K562 (cell line): Measurements from ENCODE around the gene LRMDA.

Experiments used
- BACH1 ChIP-seq: fragments of 200-800 bp; sonication (Bioruptor generic); IDR thresholded peaks from 2 replicates; pipeline ENCODE4 v1.6.1; 2016; ENCODE audit warnings: missing genetic modification characterization, missing compliant biosample characterization
- CCNT2 ChIP-seq: IDR thresholded peaks from 2 replicates; pipeline ENCODE4 v1.6.1; 2011; ENCODE audit warnings: borderline replicate concordance, low read depth, mild to moderate bottlenecking, moderate library complexity, mixed read lengths, low read length; ENCODE audit not compliant: insufficient read length; ENCODE audit errors: extremely low read depth
- DNMT1 ChIP-seq: fragments of 450-650 bp; IDR thresholded peaks from 2 replicates; pipeline ENCODE4 v1.6.1; 2016; ENCODE audit warnings: antibody characterized with exemption, mild to moderate bottlenecking
- HDAC2 ChIP-seq: fragments of 450-650 bp; IDR thresholded peaks from 2 replicates; pipeline ENCODE4 v1.6.1; 2016; ENCODE audit warnings: mild to moderate bottlenecking
- HMG20B ChIP-seq: fragments of 250-450 bp; sonication (Bioruptor Pico); IDR thresholded peaks from 2 replicates; pipeline ENCODE4 v1.5.0; 2021; ENCODE audit warnings: mild to moderate bottlenecking
- POLR2A ChIP-seq: fragments of 450-650 bp; conservative IDR thresholded peaks from 2 replicates; pipeline ENCODE4 v1.6.1; 2016
- POLR2AphosphoS5 ChIP-seq: IDR thresholded peaks from 2 replicates; pipeline ENCODE4 v1.6.1; 2011; ENCODE audit warnings: mild to moderate bottlenecking, low read depth, low read length, moderate library complexity; ENCODE audit not compliant: control insufficient read depth, insufficient read depth
- SP1 ChIP-seq: sonication (generic); formaldehyde crosslinking; IDR thresholded peaks from 2 replicates; pipeline ENCODE4 v1.8.1; 2022; ENCODE audit warnings: mild to moderate bottlenecking, missing genetic modification reagents
- ZNF586 ChIP-seq: fragments of 450-650 bp; formaldehyde crosslinking; conservative IDR thresholded peaks from 2 replicates; pipeline ENCODE4 v1.4.0; 2020; ENCODE audit warnings: mild to moderate bottlenecking, moderate library complexity
- TF ChIP-seq, protein P1 (sequence below), 2 experiments: fragments of 450-650 bp; IDR thresholded peaks; 2 replicates each; pipeline ENCODE4 v1.6.1; 2016
- TF ChIP-seq, protein P2 (sequence below): sonication (generic); formaldehyde crosslinking; IDR thresholded peaks from 2 replicates; pipeline ENCODE4 v1.5.0; 2020; ENCODE audit warnings: missing genetic modification reagents

DNA sequence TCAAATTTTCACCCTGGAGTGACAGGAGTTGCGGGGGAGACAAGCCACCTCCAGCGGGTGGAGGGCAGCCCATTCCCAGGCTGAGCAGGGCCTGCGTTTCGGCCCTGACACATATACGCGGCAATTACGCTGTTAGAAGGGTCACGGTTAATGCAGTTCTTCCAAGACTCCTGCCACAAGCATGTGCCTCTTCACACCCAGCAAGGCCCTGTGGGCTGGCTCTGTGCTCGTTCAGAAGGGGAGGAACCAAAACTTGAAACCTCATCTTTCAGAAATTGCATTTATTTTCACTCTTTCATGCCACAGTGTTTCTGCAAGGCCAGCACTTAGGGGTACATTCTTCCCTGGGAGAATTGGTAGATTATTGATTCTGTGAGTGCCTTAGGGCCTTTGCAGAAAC lies 24.7 kb downstream of the LRMDA start:
- TF ChIP-seq CCNT2 (no peak), HMG20B (CRISPR knock-in tag) (no peak), BACH1 (tag) (no peak), POLR2AphosphoS5 (no peak), DNMT1 (no peak), HDAC2 (no peak), POLR2A (no peak), ZNF586 (CRISPR knock-in tag) (no peak), SP1 (no peak)
- TF ChIP-seq, protein P1, sequence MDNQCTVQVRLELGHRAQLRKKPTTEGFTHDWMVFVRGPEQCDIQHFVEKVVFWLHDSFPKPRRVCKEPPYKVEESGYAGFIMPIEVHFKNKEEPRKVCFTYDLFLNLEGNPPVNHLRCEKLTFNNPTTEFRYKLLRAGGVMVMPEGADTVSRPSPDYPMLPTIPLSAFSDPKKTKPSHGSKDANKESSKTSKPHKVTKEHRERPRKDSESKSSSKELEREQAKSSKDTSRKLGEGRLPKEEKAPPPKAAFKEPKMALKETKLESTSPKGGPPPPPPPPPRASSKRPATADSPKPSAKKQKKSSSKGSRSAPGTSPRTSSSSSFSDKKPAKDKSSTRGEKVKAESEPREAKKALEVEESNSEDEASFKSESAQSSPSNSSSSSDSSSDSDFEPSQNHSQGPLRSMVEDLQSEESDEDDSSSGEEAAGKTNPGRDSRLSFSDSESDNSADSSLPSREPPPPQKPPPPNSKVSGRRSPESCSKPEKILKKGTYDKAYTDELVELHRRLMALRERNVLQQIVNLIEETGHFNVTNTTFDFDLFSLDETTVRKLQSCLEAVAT (IDR thresholded peaks at IDR 0.05) = no peak
- TF ChIP-seq, protein P2, sequence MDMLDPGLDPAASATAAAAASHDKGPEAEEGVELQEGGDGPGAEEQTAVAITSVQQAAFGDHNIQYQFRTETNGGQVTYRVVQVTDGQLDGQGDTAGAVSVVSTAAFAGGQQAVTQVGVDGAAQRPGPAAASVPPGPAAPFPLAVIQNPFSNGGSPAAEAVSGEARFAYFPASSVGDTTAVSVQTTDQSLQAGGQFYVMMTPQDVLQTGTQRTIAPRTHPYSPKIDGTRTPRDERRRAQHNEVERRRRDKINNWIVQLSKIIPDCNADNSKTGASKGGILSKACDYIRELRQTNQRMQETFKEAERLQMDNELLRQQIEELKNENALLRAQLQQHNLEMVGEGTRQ (CRISPR knock-in tag) = no peak
